Uterus (tissue), 2 donors: ENCODE results near the gene ZNF263.

Experiments used
- CTCF ChIP-seq, 4 experiments: fragments of 200-600 bp in 2 of 4; fragments of 450-650 bp in 2 of 4; sonication (generic) in 2 of 4; IDR thresholded peaks; one replicate each; pipeline ENCODE4 v1.5.1; 2016 to 2019; ENCODE audit warnings: antibody characterized with exemption in 4 of 4, mild to moderate bottlenecking in 2 of 4, moderate library complexity in 1 of 4
- POLR2A ChIP-seq, 2 donors: fragments of 450-650 bp; IDR thresholded peaks; one replicate each; pipeline ENCODE4 v1.6.1; 2016; ENCODE audit warnings: antibody characterized with exemption in 2 of 2, mild to moderate bottlenecking in 1 of 2, moderate library complexity in 1 of 2

- no peak for TF ChIP-seq CTCF (IDR thresholded peaks at IDR 0.05)
- no peak for TF ChIP-seq POLR2A (IDR thresholded peaks at IDR 0.05)
Observed at GRCh38 chr16:3306078-3306477, 22.8 kb downstream of the ZNF263 start.
